NT2/D1 (cell line): ENCODE data around the gene CLCN5.

Experiments
- YY1 ChIP-seq: IDR thresholded peaks from 2 replicates; pipeline ENCODE4 v1.6.1; 2011; ENCODE audit not compliant: insufficient read length, insufficient read depth
- ZNF274 ChIP-seq: IDR thresholded peaks from 2 replicates; pipeline ENCODE4 v1.6.1; 2011; ENCODE audit warnings: mild to moderate bottlenecking, low read depth, low read length

DNA sequence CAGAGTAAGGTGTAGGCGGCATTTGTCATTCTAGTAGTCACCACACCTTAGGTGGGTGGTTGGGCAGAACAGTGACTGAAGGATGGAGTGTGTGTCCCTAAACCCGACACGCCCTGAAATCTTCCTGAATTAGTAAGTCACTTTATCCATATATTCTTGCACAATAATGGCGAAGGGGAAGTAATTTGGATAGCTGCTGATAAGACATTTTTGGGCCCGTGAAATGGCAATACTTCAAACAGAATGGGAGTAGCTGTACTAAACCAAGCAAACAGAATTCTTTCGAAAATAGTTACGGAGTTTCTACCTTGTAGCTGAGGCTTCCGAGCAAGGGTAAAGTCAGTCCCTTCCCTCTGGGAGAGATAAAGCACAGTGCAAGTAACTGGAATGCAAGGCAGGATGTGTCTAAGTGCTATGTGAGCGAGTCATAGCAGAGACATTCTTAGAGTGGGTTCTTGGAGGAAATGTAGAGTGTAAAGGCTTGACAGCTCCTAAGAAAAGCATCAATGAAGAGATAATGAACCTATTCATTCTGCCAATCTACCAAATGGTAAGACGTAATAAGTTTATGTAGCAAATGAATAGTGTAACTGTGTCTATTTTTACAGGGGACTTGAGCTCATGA lies 72.8 kb downstream of the CLCN5 start:
- TF ChIP-seq ZNF274 (no peak), YY1 (no peak)
